Ramos (cell line): ENCODE results near the gene HOXA1.
"Not testable (repeated sequence)": the region's sequence is repeated elsewhere in the genome, so short reads cannot be mapped to it uniquely, and the experiment has no call there.

ENCODE experiments used
- in situ Hi-C: fragments of 300-500 bp; cut with MboI; formaldehyde crosslinking; loops from one replicate; pipeline ENCODE4 v1.14.3; 2022; ENCODE audit warnings: low sequenced_read_pairs; ENCODE audit not compliant: unreplicated experiment

The HOXA1 gene

DNA sequence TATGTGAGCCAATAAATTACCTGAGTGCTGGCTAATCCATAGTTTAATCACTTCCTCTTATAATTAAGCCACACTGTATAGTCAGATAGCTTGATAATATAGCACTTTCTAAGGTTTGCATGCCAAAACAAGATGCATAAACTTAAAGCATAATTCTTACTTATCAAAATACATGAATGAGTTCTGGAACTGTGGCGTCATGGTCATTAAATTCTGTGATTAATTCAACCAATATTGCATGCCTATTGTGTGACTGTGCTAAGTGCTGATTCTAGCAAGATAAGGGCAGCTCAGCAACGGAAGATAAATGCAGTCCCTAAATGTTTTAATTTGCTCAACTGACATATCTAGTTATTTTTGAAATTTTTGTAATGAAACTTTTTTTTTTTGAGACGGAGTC, 29.7 kb downstream of the HOXA1 start:
- in situ Hi-C loops = no loop called here

- in situ Hi-C loops = no loop called here
These were observed 30.1 kb downstream of the HOXA1 start for GRCh38 chr7:27065709-27066108.

GRCh38 chr7:27064661-27065060, 31.1 kb downstream of the HOXA1 start:
- in situ Hi-C loops = no loop called here

DNA sequence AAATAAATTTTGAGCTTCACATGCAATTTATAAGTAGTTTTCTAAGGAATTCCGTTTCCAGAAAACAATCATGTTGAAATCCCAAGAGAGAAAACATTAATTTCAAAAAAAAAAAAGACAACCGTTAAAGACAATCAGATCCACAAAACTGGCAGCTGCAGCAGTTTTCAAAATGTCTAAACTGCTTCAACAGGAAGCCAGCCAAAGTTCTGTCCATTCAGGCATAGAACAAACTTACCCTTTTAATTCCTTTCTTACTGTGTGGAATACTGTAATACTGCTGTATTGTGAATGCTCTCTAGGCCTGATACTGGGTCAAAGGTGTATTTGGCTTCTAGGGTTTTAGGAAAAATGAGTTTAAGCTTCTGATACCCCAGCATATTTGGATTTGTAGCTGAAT, 31.6 kb downstream of the HOXA1 start:
- in situ Hi-C loops = no loop called here

GRCh38 chr7:27062946-27063345, 32.9 kb downstream of the HOXA1 start:
- in situ Hi-C loops = no loop called here

- in situ Hi-C loops = no loop called here
These were observed 42.6 kb downstream of the HOXA1 start for GRCh38 chr7:27053153-27053552.

DNA sequence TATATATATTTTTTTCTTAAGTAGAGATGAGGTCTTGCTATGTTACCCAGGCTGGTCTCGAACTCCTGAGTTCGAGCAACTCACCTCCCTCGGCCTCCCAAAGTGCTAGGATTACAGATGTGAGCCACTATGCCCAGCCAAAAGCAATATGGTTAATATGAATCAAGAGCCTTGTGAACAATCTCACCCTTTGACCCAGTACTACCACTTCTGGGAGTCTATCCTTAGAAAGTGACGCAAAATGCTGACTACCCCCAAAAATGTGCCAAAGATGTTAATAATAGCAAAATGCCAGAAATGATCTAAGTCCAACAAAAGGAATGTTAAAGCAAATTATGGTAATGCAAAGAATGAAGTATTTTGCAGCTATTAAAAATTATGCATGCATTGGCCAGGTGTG, 44.3 kb downstream of the HOXA1 start:
- in situ Hi-C loops = no loop called here

DNA sequence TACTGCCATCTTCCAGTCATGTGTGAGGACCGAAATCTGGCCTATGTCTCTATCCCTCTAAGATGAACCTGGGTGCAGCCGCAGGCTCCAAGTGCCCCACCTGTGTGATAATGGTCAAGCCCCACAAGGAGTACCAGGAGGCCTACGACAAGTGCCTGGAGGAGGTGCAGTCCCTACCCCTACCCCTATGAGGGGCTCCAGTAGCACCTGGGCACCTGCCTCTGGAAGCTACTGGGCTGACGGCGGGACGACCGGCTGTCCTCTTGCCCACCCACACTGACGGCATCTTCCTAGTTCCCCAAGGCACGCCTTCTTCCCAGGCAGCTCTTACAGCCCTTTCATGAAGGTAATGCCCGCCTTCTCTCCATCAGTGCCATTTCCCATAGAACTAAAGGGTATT, 47.4 kb downstream of the HOXA1 start:
- in situ Hi-C loops = no loop called here

DNA sequence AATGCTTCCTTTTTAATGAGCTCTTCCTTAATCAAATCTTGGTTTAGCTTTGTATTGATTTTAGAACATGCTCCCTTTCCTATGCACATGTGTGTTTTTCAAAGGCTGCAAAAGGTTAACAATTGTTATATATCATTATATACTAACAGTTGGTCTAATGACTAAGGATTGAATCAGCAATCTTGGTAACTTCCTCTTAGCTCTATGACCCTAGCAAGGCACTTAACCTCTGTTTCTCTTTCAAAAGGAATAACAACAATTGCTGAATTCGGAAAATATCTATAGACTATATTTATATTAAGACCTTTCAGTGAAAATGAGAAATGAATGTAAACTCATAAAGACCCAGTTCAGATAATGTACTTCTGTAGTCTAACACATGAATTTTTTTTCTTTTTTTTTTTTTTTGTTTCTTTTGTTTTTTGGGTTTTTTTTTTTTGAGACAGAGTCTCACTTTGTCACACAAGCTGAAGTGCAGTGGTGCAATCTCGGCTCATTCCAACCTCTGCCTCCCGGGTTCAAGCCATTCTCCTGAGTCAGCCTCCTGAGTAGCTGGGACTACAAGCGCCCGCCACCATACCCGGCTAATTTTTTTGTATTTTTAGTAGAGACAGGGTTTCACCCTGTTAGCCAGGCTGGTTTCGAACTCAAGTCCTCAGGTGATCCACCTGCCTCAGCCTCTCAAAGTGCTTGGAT, 48.8 kb downstream of the HOXA1 start:
- in situ Hi-C loops = no loop called here

- in situ Hi-C loops = not testable (repeated sequence)
These were observed 49.8 kb downstream of the HOXA1 start for GRCh38 chr7:27045972-27046371.

DNA sequence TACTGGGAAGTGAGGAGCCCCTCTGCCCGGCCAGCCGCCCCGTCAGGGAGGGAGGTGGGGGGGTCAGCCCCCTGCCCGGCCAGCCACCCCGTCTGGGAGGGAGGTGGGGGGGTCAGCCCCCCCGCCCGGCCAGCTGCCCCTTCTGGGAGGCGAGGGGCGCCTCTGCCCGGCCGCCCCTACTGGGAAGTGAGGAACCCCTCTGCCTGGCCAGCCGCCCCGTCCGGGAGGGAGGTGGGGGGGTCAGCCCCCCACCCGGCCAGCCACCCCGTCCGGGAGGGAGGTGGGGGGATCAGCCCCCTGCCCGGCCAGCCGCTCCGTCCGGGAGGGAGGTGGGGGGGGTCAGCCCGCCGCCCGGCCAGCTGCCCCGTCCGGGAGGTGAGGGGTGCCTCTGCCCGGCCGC, 50.7 kb downstream of the HOXA1 start:
- in situ Hi-C loops = not testable (repeated sequence)
